Breast epithelium (tissue), 3 donors: ENCODE results near the gene SP140.

Source experiments
- POLR2A ChIP-seq: fragments of 450-650 bp; IDR thresholded peaks from one replicate; pipeline ENCODE4 v1.6.1; 2016; ENCODE audit warnings: antibody characterized with exemption, mild to moderate bottlenecking, moderate library complexity
- POLR2AphosphoS5 ChIP-seq, 3 donors: sonication (generic); formaldehyde crosslinking; IDR thresholded peaks; one replicate each; pipeline ENCODE4 v1.6.1; 2017; ENCODE audit warnings: antibody characterized with exemption in 3 of 3
- TF ChIP-seq, protein P1 (sequence below), 3 donors: fragments of 450-650 bp; IDR thresholded peaks; one replicate each; pipeline ENCODE4 v1.5.1; 2016 to 2017; ENCODE audit warnings: antibody characterized with exemption in 3 of 3, mild to moderate bottlenecking in 3 of 3, moderate library complexity in 3 of 3

DNA sequence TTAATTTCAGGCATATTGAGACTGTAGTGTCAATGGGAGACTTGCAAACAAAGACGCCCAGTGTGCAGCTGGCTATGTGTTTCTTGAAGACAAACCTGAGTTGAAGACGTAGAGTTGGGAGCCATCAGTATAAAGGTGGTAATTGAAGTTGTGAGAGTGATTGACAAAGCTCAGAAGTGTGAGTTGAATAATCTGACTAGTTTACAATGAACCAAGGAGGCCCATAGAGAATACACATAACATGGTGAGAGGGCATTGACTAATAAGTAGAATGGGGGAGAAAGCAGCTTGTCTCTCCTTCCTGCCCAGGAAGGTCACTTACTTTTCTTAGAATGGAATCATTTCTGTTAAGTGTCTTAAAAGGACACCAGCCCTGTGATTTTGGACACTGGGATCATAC, 19.8 kb upstream of the SP140 start:
- TF ChIP-seq, protein P1, sequence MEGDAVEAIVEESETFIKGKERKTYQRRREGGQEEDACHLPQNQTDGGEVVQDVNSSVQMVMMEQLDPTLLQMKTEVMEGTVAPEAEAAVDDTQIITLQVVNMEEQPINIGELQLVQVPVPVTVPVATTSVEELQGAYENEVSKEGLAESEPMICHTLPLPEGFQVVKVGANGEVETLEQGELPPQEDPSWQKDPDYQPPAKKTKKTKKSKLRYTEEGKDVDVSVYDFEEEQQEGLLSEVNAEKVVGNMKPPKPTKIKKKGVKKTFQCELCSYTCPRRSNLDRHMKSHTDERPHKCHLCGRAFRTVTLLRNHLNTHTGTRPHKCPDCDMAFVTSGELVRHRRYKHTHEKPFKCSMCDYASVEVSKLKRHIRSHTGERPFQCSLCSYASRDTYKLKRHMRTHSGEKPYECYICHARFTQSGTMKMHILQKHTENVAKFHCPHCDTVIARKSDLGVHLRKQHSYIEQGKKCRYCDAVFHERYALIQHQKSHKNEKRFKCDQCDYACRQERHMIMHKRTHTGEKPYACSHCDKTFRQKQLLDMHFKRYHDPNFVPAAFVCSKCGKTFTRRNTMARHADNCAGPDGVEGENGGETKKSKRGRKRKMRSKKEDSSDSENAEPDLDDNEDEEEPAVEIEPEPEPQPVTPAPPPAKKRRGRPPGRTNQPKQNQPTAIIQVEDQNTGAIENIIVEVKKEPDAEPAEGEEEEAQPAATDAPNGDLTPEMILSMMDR (IDR thresholded peaks at IDR 0.05), result no peak
- TF ChIP-seq POLR2A, result no peak
- TF ChIP-seq POLR2AphosphoS5 (IDR thresholded peaks at IDR 0.05), result no peak
